Activated CD8-positive, alpha-beta memory T cell treated with anti-CD3 and anti-CD28 coated beads for 4 hours (primary cell): ENCODE measurements around the gene COL6A3.

ENCODE experiments used
- DNase-seq, 2 donors: peaks; one replicate each; pipeline ENCODE4 v3.0.0-alpha.2; 2020; ENCODE audit warnings: low read depth in 2 of 2

The COL6A3 gene, protein sequence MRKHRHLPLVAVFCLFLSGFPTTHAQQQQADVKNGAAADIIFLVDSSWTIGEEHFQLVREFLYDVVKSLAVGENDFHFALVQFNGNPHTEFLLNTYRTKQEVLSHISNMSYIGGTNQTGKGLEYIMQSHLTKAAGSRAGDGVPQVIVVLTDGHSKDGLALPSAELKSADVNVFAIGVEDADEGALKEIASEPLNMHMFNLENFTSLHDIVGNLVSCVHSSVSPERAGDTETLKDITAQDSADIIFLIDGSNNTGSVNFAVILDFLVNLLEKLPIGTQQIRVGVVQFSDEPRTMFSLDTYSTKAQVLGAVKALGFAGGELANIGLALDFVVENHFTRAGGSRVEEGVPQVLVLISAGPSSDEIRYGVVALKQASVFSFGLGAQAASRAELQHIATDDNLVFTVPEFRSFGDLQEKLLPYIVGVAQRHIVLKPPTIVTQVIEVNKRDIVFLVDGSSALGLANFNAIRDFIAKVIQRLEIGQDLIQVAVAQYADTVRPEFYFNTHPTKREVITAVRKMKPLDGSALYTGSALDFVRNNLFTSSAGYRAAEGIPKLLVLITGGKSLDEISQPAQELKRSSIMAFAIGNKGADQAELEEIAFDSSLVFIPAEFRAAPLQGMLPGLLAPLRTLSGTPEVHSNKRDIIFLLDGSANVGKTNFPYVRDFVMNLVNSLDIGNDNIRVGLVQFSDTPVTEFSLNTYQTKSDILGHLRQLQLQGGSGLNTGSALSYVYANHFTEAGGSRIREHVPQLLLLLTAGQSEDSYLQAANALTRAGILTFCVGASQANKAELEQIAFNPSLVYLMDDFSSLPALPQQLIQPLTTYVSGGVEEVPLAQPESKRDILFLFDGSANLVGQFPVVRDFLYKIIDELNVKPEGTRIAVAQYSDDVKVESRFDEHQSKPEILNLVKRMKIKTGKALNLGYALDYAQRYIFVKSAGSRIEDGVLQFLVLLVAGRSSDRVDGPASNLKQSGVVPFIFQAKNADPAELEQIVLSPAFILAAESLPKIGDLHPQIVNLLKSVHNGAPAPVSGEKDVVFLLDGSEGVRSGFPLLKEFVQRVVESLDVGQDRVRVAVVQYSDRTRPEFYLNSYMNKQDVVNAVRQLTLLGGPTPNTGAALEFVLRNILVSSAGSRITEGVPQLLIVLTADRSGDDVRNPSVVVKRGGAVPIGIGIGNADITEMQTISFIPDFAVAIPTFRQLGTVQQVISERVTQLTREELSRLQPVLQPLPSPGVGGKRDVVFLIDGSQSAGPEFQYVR (N-terminal part only)

DNA sequence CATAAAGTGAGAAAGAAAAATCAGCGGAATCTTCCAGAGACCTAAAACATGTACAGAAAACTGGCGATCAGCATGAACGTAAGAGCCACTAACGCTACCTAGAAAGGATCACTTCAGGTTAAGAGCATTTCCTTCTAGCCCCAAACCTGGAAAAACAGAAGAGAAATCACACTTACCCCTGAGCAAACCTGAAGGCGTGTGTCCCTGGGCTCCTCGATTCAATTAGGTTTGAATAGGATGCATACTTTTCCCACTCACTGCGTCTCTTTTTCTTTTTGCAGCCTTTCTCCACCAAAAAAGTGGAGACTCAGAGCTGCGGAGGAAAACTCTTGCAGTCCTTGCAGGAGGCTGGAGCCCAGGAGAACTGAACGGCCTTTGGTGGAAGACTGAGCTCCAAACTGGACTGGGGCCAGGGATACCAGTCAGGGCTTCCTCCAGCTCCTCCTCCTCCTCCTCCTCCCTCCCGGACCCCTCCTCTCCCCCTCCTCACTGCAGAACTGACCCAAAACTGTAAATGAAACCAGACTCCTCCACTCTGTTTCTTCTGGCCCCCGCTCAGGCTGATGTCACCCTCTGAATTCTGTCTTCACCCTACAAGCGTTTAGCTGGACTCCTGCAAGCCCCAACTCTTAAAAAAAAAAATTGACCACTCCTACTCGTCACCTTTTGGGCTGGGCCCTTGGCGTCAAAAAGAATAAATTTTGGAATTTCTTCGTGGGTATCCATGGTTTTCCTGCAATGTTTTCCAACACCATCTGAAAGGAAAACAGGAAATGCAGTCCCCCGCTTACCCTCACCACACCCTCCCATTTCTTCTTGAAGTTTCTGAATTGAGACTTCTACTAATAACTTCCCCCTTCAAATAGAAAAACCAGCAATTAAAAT lies at the start of gene COL6A3:
TSS of gene COL6A3 (minus strand) at position 388 of the 885 bp plus-strand sequence. CDS start 17,347 bp downstream, outside the sequence.
- DNase-seq, result no peak

DNA sequence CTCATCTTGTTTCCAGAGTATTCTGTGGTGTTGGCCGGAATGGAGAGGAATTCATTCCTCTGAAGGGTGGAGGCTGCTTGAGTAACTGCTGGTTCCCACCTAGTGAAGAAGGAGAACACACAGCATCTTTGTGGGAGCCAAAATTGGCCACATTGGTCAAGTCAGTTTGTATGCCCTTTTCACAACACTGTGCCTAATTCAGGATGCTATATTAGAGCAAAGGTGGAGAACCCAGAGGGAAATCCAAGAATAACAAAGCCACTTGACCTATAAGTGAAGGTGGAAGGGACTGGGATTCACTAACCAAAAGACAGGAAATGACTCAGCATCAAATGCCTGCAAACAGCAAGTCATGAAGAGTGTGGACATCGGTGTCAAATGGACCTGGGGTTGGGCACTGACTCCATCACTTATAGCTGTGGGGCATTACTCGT lies 45.8 kb upstream of the COL6A3 start:
- DNase-seq, result no peak

DNA sequence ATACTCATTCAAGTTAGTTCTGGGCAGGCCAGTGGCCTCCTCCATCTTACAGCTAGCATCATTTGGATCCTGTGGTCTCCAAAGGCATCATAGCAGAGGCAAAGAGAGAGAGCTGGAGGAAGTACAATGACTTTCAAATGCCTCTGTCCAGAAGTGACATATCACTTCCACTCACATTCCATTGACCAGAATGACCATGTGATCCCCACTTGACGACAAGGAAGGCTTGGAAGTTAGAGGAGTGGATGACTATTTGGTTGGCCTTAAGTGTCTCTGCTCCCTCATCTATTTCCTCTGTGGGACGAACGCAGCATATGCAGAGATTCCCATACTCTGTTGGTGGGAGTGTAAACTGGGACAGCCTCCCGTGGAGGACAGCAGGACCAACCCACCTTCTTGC lies 45.3 kb upstream of the COL6A3 start:
- no peak for DNase-seq

DNA sequence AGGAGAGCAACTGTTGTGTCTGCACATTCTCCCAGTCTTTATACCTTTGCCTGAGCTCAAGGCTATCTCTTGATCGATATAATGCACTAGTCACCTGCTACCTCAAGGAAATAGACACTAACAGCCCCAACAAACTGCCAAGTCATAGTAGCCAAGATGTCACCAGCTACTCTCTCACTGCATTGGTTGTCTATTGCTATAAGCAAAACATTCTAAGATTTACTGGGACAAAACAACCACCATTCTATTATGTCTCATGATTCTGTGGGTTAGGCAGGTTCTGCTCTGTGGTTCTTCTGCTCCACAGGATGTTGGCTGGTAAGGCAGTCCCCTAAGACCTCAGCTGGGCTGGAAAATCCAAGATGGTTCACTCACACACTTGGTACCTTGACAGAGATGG lies 44.6 kb upstream of the COL6A3 start:
- no peak for DNase-seq

DNA sequence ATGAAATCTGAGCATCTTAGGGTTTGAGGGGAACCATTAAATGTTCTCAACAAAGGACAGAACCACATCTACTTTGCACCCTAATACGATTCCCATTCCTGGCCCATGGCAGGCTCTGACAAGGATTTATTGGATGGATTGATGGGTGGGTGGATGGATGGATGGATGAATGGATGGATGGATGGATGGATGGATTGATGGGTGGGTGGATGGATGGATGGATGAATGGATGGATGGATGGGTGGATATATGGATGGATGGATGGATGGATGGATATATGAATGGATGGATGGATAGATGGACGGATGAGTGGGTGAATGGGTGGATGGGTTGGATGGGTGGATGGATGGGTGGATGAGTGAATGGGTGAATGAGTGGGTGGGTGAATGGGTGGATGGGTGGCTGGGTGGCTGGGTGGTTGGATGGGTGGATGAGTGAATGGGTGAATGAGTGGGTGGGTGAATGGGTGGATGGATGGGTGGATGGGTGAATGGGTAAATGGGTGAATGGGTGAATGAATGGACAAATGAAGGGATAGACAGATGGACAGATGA lies 43.5 kb upstream of the COL6A3 start:
- DNase-seq, result no peak

DNA sequence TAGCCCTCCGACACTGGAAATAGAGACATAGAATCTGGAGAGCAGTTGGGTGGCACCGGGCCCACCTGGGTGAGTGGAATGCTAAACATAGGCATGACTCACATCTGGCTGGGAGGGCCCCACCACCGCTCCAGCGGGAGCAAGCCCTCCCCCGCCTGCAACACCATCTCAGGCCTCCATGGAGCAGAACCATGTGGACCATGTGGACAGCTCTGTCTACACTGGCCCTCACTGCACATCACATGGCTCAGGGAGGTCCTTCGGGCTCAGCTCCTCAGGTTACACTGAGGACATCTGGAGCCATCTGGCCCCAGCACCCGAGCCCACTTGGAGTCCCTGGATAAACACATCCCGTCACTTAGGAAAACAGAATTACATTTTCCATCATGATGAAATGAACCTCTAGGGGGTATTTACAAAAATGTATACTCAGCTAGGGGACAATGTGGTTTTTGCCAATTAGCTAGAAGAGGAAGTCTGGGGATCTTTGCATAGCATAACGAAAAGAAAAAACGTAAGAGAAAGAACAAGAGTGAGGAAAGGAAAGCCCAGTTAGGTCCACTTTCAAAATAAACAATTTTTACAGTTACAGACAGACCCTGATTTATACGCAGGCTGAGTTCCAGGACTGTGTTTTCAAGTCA lies 42.4 kb upstream of the COL6A3 start:
- DNase-seq, result no peak

DNA sequence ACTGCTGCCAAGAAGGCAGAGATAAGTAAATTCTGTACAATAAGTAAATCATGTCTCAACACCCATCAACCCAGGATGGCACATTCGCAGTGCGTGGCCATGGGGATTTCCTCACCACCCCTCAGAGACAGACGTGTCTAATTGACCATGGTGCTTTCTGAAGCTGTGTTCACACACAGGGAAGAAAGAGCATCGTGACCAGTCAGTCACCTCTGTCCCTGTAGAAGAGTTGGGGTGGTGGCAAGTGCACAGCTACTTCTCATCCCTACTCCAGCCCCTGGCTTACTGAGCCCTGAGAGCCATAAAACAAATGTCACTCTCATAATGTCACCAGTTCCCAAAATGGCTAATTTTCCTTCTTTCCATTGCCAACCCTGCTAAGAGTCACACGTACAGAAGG lies 41.8 kb upstream of the COL6A3 start:
- no peak for DNase-seq

DNA sequence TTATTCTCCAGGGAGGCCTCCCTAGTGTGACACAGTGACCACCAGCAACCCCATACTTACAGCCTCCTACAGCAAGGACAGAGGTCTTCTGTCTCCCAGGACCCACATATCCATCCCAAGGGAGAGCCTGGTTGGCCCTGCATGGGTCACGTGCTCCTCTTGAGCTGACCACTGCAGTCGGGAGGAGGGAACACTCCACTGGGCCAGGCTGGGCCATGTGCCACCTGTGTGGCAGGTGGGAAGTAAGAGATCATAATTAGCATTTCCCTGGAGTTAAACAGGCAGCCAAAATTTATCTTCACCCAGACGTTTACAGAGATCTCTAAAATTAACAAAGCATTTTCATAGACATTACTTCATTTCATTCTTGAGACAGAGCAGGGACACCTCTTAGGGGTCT lies 39.7 kb upstream of the COL6A3 start:
- DNase-seq, result no peak

DNA sequence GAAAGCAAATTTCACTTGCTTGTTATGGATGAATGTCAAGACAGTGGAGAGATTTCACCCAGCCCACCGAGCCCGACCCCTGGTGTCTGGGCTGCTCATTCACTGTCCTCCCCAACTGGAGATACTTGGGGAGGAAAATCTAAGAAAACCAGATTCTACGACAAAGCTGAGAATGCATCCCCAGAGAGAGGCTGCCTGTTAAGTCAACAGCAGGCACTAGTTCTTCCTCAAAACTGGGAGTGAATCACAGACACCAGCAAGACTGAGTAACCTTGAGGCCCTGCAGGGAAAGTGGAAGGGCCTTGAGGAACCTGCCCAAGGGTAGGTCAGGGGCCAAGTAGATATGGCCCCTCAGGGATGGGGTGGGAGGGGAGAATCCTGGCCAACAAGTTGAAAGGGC lies 38.9 kb upstream of the COL6A3 start:
- DNase-seq, result no peak

DNA sequence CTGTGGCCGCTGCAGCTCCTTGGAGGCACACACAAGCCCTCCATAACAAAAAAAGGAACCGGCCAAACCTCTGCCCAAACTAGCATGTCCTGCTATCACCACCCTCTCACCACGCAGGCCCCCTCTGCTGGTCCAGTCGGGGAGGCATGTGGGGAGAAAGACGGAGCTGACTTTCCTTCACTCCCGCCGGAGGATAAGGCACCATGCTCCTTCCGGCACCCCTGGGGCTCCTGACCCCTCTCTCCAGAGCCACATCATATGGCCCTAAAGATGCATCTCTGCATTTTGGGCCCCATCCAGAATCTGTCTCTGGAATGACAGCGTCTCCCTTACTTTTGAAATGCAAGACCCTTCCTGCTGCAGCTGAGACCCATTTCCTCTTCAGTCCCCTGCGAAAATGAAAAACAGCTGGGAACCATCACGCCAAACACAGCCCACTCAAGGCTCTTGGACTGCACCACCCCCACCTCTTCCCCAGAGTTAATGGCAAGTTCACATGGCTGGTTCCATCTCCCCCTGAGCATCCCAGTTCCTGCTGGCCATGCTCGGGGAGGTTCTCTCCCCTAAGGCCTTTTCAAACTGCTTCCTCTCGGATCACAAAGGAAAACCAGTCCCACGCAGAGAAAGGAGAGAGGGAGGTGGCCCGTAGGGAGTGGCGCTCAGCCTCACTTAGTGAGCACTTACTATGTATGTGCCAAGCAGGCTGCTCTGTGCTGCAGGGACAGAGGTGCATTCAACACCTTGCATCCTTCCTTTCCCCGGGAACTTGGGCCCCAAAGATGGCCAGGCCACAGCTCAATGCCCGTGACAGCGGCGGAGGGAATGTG lies 37.9 kb upstream of the COL6A3 start:
- DNase-seq, result no peak

DNA sequence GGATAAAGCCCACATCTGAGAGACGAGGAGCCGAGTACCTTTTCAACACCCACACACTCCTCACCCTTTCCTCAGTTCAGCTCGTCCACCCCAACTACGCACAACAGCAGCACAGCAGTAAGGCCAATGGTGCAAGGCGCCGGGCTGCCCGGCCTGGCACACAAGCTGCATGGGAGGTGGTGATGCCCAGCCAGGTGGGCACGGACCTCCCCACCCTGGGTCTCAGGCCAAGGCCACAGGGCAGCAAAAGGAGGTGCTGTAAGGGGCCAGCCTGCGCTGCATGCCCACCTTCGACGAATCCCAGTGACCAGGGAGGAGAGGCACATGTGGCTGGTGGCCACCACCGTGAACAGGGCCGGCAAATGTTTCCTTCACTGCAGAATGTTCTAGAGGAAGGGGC lies 36.6 kb upstream of the COL6A3 start:
- no peak for DNase-seq

DNA sequence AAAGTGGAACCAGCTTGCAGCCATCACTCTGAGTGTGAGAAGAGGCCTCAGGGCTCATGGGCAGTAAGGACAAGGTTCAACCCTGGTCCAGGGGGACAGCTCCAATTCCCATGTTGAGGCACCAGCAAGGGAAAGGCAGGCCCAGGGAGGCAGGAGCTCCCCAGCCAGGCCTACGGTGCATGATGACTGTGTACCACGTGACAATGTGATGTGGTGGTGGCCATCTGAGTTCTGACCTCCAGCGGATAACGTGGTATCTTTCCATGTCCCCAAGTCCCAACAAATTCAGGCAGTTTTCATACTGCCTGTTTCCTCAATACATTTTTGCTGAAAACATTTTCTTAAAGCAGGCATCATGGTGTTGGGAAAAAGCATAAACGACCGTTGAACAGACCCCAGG lies 36.1 kb upstream of the COL6A3 start:
- no peak for DNase-seq

DNA sequence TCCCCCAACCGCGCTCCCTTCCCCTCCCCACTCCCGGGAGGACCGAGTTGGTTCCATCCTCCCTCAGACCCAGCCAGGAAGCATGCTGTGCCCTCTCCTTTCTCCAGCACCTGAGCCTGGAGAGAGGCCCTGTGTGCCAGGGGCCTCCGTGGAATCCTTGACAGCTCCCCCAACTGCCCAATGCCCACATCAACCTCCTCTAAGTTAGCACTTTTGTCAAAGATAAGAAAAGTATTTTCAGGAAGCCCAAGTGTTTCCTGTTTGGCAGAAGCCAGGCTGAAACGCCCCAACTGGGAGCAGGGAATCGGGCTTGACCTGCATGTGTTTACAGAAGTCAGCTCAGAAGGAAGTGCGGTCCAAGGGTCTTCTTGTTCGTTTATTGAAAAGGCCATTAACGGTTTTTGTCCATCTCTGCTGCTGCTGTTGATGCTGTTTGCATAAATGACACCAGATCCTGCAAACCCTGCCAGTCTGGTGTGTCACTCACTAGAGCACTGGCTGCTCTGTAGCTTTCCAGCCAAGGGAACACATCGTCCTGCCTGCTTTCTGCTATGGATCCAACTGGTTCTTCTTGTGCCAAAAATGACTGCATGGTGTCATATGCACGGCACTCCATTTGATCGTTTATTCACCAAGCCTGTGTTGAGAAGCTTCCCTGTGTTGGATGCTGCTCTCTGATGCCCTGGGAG lies 35.4 kb upstream of the COL6A3 start:
- no peak for DNase-seq

DNA sequence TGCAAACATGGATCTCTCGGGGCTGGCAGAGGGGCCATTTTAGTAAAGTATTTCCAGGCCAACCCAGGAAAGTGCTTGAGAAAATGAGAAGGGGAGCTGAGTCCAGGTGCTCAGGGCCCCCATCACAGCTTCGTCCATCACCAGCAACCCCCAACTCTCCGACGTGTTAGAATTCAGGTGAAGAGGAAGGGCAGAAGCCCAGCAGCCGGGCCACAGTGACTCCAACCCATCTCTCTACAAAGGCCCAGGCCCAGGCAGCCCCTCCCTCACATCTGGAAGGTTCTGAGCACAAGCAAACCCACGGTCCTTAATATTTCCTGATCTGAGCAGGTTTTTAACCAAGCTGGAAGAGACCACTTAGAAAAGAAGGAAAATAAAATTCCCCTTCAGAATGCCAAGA lies 34.7 kb upstream of the COL6A3 start:
- DNase-seq, result no peak

DNA sequence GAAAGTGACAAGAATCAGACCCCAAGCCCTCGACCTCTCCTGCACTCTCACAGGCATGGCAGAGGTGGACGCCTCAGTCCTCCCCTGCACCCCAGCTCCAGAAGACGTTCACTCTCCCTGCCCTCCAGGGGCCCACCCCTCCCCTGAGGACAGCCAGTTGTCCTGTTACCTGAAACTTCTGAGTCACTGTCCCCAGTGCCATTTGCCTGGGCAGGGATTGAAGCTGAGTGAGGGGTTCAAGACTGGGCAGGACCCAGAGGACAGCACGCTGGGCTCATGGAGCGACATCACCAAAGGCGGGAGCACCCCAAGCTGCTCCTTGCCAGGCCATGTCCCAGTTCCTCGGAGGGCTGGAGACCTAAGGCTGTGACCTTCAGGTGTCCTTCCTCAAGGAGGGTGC lies 34.2 kb upstream of the COL6A3 start:
- DNase-seq, result no peak

DNA sequence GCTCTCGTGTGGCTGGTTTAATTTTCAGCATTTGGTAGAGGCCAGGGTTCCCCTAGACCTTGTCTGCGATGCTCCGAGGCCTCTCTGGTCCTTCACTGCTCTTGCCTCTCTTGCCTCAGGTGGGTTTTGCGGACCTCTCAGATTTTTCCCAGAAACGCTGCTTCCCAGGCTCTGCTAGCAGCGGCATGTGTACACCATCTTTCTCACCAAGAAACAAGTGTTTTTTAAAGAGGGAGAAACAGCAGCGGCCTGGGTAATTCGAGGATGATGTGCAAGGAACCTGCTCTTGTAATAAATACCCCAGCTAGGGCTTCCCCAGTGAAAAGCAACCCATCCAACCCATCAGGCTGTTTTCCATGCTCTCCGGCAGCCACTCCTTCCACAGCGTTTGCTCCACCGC lies 33.5 kb upstream of the COL6A3 start:
- no peak for DNase-seq

DNA sequence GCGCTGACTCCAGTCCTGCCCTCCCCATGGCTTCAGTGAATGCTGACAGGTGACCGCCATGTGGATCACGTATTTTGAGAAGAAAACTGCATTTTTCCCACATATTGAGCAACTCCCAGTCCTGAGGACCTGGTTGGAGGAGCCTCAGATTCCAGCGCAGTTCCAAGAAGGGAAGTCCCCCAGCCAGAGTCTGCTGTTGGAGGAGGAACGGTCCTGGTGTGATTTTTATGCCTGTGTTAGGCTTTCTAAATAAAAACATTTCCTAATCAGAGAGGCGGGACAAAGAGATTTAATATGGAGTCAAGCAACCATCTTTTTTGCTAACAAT lies 32.3 kb upstream of the COL6A3 start:
- no peak for DNase-seq

DNA sequence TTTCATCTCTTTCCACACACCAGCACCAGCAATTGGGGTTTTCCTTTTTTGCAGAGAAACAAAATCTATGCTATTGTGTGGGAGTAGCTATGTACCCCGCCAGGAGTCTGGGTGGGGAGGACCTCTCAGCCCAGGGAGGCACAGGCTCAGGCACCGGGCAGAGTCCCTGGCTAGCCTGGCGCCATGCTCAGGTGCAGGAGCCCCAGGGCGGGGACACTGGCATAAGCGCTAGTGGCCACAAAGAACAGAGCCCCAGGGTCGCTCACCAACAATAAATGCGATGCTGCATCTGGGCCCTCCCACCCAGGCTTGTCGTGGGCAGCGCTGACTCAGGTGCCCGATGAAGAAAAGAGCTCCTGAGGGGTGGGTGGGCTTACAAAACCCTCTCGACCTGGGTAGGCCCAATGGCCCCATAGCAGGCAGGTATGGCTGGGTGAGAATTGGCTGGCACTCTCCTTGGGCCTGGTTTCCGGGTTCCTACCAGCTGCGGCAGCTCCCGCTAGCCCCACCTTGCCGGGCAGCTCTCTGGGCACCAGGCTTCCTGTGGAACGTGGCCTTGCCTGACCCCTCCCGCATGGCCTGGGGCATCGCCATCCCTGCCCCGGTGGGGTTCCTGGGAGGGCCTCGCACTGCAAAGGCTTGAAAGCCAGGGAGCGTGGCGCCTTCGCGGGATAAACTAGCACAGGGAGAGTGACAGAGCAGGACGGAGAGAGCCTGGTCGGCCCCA lies 31.8 kb upstream of the COL6A3 start:
- no peak for DNase-seq
